ENCODE results near the gene SYK.
"Not testable (repeated sequence)": the region's sequence is repeated elsewhere in the genome, so short reads cannot be mapped to it uniquely, and the experiment has no call there.

Gene SYK

DNA sequence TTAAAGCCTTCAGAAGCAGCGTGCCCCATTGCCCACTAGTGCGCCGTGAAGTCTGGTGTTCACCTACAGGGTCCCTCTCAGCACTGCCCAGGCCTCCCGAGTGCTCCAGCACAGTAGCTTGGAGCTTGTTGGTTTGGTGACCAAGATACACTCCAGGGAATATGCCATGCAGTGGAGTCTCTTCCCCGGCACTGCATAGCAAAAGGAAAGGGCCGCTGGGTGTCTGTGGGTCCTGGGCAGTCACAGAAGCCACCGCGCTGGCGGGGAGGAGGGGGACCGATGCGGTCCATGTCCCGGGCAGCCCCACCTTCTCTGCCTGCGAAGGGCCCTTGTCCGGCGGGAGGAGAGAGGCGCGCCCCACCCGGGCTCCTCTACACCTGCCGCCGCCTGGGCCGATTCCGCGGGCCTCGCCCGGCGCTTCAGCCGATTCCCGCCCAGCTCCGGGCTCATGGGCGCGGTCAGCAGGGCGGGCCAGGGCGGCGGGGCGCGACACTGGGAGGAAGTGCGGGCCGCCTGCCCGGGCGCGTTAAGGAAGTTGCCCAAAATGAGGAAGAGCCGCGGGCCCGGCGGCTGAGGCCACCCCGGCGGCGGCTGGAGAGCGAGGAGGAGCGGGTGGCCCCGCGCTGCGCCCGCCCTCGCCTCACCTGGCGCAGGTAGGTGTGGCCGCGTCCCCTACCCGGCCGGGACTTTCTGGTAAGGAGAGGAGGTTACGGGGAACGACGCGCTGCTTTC lies at the start of gene SYK:
Gene SYK (plus strand): TSS at position 579 of the 732 bp plus-strand sequence. CDS start 42,080 bp downstream, outside the sequence.
- DNase-seq, result peak; percentile 93

DNA sequence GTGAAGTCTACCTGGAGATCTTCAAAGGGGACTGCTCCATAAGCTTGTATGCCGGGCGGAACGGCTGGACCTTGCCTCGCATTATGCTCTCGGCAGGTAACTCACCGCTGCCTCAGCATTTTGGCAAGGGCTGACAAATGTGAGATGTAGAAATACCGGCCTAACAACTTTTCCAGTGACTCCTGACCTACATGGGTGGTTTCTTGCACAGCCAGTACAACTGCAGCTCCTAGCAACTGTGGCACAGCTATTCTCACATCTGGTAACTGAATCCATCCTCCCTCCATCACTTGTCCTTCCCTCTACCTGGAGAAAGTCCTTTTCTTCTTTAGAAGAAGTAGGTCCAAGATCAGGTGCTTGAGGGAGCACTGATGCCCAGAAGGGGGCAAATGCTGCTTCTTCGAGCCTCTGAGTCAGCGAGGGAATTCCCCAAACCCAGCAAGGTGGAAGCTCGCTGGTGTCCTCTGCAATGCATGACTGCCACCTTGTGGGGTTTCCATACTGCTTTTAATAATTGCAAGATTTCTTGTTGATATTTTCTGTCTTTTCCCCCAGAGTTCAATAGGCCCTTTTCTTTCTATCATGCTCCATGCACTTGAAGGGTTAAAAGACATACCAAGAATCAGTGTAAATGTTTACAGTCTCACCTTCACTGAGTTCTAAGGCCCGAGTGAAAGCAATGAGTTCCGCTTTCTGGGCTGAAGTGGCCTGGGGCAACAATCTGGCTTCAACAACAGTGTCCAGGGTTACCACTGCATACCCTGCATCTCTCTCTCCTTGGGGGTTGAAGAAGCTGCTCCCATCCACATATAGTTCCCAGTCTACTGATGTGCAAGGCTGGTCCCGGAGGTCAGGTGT lies 45.9 kb upstream of the SYK start:
- DNase-seq, result peak; percentile 63

DNA sequence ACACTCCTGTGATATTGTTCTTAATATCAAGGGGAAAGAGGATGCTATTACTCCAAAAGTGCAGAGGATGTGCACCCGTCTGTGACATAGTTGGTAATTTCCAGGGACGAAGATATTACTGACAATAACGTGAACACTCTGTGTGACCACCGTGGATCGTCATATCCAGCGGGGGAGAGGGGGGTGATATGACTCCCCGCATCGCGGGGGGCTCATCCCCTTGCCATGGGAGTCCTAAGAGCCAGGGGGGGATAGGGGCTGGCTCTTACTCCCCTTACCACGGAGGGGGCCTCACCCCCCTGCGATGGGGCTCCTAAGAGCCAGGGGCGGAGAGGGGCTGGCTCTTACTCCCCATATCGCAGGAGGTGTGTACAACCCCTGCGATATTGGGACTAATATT lies 41.0 kb upstream of the SYK start:
- not testable (repeated sequence) for DNase-seq

DNA sequence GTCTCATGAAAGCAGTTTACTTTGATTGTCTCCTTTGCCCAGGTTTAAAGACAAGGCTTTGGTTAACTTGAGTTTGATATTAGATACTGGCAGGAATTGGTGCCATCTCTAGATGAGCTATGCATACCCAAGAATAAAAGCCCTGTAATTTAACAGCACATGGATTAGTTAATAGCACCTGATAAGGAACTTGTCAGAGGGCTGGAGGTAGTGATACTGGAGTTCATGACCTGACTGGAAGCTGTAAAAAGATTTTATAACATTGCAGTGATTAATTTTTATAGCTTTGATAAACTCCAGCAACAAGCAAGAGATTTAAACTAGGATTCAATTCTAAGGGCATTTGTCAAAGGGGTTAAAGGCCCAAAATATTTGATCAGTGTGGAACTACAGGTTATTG lies 34.9 kb upstream of the SYK start:
- no peak for DNase-seq

DNA sequence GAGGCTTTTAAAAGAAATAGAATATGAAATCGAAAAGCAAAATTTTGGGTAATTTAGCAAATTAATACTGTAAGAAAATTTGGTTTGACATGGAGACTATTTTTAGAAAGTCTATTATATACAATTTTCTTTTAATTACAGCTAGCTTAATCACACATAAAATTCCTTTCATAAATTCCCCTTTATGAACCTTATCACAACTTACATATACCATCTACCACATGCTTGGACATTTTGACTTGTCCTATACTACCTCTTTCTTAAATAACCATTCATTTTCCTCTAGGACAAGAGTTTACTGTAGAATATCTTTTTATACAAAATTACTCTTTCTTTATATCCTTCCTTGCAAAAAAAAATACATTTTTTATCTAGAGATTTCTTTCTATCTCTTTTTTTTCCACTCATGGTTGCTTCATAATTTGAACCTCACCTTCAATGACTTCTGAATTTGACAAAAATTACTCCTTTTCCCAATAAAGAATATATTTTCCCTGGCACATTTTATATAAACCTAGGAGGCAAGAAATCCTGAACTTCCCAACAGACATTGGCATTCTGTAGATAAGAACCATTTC lies 34.0 kb upstream of the SYK start:
- no peak for DNase-seq

DNA sequence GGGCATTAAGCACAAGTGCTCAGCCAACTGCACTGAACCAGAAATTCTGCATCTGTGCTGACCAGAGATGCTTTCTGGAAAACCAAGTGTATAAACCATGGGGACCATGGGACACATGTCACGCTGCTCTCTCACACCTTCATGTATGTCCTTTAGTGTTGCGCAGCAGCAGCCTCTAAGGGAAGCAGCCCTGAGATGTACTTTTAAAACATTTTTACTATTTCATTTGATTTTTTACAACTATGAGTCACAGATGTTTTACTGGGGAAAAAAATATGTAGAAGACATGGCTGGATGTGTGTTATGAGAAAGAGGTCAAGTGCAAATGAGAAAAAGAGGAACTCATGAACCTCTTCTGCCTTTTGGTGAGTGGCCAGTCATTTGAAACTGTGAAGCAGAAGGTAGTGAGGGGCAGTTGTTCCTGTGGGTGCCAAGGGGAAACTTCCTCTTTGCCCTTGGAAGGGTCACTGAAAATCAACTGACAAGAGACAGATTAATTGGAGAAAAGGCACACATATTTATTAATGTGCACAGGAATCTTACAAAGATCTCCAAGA lies 31.4 kb upstream of the SYK start:
- peak; percentile 74 for DNase-seq

DNA sequence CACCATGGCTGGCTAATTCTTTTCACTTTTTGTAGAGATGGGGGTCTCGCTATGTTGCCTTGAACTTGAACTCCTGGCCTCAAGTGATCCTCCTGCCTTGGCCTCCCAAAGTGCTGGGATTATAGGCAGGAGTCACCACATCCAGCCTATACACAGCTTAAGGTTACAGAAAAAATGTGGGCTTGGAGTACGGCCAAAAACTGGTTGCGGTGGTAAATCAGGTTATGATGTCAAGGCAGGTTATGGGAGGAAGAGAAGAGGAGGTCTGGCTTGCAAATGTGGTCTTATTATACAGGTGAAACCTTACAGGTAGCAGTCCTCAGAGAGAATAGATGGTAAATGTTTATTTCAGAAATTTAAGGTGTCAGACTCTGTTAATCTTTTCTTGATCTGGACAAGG lies 30.7 kb upstream of the SYK start:
- no peak for DNase-seq

DNA sequence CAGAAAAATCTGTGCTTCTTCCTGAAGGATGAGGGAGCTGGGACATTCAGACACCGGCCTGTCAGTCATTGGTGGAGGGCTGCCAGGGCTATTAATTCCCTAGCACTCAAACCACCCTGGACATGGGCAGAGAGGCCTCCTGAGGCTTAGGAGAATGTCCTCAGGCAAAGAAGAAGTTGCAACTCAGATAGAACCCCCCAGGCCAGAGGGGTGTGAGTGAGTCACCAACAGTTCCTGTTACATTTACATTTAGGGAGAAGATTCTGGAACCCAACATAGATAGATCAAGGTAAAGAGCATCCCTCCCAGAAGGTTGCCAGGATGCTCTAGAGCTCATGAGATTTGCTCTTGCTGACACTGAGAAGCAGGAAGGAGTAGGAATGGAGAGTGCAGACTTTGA lies 29.2 kb upstream of the SYK start:
- peak; percentile 42 for DNase-seq

DNA sequence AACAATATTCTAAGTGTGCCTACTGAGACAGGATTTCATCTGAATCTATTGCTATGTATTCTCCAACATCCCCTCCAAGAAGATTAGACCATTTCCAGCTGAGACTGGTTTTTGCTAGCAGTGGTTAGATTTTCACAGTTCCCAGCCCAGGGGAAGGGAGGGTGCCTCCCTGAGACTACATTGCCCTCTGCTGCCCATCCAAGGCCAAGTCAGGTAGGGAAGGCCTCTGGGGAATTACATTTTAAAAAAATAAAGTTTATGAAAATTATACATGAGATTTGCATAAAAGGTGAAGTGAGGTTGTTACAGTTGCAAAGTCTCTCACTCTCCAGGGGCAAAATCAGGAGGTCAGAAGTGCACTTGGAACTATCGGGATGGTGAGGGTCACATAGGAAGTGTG lies 28.0 kb upstream of the SYK start:
- peak; percentile 33 for DNase-seq

DNA sequence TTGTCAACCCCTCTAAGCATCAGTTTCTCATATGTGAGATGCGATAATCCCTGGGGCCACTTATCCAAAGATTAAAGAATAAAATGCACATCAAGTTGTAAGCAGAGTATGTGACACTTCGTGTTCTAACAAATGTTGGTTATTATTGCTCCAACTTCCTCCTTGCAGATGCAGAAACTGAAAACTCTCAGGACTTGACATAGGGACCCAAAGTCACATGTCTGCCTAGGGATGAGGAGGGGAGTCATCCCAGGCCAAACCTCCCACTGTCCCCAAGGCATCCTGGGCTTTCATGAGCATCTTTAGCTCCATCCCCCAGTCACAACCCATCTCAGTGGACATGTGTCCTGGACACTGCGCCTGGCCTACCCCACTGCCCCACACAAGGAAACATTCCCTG lies 27.5 kb upstream of the SYK start:
- peak; percentile 47 for DNase-seq

DNA sequence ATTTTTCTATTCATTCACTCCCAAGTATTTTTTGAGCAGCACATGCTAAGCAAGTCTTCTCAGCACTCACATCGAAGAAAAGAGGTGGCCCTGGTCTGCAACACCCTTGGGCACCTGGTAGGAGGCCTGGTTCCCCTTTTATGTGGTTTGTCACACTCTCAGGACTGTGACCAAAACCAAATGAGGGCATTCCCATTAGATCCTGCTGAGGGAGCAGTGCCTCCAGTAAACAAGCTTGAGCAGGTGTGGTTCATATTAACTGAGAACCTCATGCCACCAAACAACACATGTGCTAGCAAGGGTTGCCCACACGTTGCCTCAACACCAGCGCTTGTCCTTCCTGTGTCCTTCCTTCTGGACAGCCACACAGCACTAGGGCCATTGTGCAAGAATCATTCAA lies 26.9 kb upstream of the SYK start:
- DNase-seq, result peak; percentile 40

DNA sequence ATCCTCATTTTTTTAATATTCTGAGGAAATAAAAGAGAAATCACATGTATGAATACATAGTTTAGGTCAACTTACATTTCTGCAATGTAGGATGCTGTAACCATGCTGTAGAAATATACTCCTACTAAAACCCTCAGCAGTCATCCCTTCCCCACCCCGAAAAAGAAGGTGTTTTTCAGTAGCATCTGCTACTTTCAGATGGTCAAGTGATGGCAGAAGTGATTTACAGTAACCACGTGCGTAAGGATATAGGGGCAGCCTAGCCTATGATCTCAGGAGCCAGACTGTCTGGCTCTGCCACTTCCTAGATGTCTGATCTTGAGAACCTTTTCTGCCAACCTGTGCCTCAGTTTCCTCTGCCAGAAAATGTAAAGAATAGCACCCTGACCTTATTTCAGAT lies 26.0 kb upstream of the SYK start:
- DNase-seq, result no peak

DNA sequence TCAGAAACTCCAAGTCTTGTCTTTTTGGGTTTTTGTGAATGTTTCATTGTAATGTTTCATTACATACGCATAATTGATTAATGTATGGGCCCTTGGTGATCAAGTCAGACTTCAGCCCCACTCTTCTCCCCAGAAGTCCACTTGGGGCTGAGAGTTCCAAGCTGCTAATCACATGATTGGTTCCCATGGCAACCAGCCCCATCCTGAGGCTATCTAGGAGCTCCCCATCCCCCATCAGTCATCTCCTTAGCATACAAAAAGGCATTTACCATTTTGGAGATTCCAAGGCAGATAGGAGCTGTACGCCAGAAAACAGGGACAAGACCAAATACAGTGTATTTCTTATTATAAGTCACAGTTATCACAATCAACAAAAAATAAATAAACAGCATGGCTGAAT lies 22.9 kb upstream of the SYK start:
- no peak for DNase-seq

DNA sequence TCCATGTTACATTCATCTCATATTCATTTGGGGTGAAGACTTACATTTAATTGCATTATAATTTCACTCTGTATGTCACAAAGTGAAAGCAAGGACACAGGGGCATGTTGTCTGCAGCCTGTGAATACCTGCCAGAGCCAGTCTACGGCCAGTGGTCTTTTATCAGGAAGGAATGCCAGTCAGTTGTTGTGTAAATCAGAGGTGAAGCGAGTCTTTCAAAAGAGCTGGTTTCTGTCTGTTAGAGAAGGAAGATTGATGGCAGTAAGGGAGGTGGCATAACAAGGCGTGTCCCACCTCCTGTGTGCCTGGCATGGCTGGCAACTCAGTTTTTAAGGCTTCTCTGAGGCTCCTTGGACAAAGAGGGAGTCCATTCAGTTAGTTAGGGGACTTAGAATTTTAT lies 18.1 kb upstream of the SYK start:
- no peak for DNase-seq

DNA sequence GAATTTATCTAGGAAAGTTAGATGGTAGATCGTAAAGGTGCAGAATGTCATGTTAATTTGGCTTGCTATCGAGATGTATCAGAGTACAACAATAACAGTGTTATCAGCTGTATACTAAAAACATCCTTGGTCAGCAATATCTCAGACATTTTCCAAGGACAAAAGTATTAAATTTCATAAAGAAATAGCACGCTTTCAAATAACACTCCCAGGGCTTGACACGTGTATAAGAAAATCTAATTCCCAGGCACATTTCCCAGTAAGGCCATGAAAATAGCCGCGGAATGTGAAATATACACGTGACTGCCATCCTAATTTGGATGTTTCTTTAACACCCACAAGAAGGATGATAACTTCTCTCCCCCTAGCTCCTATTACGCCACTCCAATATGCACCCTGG lies 17.7 kb upstream of the SYK start:
- no peak for DNase-seq

DNA sequence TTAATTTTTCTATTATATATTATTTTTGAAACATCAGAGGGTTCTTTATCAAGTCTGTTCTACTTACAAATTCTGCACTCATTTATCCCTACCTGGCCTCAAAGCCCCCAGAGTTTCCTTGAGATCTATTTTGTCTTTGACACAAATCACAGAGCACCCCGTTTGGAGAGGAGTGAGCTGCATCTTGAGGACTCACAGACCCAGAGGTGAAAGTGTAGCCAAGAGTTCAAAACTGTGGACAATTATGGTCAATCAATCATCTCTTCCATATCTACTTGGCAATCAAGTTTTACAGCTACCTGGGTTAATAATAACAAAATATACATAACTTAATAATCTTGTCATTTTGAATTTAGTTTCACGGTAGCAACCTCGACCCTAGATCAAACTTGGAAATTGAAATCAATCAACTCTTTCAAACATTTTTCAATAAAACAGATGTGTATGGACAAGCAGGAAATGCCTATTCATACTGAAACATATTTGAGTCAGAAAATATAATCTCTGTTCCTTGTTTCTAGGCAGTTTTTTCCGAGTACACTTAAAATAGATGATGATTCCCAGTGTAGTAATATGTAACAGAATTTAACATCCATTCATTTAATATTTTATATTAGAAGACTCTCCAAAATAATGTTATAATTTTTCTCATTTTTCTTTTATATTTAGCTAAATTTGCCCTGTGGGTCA lies 13.7 kb upstream of the SYK start:
- DNase-seq, result peak; percentile 63

DNA sequence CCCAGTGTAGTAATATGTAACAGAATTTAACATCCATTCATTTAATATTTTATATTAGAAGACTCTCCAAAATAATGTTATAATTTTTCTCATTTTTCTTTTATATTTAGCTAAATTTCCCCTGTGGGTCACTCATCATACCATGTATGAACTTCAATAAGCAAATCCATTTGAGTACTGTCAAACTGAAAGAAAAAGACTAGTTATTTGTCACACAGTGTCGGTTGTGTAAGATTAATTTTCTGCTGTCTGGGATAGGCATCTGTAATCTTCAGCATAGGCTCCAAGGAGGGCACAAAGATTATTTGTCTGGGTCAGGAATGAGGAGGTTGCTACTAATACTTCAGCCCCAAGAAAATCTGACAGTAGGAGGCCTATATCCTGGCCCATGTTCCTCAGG lies 13.1 kb upstream of the SYK start:
- peak; percentile 46 for DNase-seq

DNA sequence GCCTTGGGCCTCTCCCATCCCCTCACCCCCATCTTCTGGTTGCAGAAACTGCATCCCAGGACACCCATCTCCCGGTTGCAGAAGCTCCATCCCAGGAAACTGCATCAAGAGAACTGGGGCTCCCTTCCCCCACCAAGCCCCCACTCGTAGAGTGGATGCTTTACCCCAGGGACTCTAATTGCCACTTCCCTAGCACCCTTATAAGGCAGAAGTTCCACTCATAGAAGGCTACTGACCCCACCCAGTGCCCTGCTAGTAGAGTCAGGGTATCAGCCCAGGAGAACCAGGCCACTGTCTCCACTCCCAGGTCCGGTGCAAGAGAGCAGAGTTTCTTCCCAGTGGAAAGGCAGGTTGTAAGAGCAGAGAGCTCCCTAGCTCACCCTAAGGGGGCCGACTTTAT lies 12.2 kb upstream of the SYK start:
- DNase-seq, result no peak

DNA sequence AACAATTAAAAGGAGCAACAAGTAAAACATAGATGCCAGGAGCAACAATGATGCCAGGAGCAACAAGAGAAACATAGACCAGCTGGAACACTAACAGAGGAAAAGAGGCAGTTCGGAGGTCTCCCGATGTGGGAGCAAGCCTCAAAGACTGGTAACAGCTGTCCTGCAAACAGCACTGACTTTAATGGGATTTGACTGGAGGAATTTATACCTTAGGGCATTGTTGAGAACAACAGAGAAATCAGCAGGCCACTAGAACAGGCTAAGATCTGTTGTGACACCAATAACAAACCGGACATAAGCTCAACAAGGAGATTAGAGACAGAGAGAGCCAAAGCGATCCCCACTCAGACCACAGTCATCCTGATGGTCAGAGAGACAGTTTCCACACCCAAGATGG lies 11.8 kb upstream of the SYK start:
- no peak for DNase-seq

DNA sequence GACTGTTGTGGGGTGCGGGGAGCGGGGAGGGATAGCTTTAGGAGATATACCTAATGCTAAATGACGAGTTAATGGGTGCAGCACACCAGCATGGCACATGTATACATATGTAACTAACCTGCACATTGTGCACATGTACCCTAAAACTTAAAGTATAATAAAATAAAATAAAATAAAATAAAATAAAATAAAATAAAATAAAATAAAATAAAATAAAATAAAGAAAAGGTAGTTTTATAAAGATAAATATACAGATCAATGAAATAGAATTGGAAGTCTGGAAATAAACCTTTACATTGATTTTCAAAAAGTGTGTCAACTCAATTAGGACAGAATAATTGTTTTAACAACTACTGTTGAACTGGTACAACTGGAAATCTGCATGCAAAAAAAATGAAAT lies 8.6 kb upstream of the SYK start:
- not testable (repeated sequence) for DNase-seq

DNA sequence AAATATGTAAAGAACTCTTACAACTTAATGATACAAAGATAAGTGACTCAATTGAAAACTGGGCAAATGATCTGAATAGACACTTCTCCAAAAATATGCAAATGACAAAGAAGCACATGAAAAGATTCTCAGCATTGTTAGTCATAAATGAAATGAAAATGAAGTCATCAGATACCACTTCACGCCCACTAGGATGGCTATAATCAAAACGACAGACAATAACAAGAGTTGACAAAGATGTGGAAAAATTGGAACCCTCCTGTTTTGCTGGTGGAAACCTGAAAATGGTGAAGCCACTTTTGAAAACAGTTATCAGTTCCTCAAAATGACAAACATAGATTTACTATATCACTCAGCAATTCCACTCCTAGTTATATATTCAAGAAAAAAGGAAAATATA lies 7.9 kb upstream of the SYK start:
- DNase-seq, result peak; percentile 92

DNA sequence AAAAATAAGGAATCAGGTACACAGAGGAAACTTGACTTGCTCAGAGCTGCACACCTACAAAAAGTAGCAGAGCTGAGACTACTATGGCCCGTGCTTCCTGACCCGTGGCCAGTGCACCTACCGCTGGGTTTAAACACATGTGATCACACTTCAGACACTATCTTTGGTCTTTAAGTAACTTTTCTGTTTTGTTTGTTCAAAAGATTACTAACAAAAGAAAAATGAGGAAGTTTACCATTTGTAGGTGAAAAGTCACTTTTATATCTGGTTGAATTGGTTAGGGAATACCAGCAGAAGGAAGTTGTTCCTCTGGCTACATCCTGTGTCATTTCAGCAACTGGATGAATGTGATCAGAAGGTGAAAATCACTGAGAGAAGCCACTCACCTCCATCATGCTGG lies 6.5 kb upstream of the SYK start:
- DNase-seq, result peak; percentile 41

DNA sequence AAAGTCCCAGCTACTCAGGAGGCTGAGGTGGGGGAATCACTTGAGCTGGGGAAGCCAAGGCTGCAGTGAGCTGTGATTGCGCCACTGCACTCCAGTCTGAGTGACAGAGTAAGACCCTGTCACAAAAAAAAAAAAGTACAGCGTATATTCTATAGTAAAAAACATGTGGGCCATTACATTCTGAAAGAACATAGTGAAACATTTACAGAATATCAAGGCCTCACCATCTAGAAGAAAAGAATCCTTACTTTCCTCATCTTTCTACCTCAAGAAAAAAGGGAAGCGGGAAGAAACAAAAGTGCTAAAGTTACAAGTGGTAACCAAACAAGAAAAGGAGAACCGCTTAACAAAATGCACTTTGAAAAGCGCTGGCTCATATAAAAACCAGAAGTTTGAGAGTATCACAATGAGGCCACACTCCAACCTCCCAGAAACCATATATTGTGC lies 5.7 kb upstream of the SYK start:
- DNase-seq, result peak; percentile 92
